Activated T-helper 9 cell treated with anti-CD3 and anti-CD28 coated beads, Interleukin-2, amount 50 U/mL, for 16 hours (primary cell): ENCODE results near the gene SETD1A.
"Not testable (repeated sequence)": the region's sequence is repeated elsewhere in the genome, so short reads cannot be mapped to it uniquely, and the experiment has no call there.

Source experiments
- DNase-seq: peaks from one replicate; pipeline ENCODE4 v3.0.0-alpha.2; 2020; ENCODE audit warnings: low read depth

SETD1A gene

DNA sequence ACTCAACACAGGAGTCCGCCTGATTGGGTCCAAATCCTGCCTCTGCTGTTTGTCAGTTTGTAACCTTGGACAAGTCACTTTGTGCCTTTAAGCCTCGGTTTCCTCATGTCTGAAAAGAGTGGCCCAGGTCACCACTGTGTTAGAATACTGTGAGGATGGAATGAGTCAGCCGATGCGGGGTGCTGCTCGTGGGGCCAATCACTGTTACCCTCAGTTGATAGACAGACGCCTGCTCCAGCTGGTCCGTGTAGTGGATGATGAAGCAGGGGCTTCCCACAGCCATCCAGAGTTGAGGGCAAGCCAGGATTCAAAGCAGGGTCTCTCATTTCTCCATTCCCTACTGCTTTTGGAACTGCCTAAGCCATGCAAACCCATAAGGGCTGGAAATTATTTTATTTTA, 28.4 kb upstream of the SETD1A start:
- no peak for DNase-seq

DNA sequence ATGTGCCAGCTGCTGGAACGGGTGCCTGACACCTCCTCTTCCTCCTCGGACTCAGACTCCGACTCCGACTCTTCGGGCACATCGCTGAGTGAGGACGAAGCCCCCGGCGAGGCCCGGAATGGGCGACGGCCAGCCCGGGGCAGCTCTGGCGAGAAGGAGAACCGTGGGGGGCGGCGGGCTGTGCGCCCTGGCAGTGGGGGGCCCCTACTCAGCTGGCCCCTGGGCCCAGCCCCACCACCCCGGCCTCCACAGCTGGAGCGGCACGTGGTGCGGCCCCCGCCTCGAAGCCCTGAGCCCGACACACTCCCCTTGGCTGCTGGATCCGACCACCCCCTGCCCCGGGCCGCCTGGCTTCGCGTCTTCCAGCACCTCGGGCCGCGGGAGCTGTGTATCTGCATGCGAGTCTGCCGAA, 27.4 kb upstream of the SETD1A start:
- DNase-seq, result no peak

DNA sequence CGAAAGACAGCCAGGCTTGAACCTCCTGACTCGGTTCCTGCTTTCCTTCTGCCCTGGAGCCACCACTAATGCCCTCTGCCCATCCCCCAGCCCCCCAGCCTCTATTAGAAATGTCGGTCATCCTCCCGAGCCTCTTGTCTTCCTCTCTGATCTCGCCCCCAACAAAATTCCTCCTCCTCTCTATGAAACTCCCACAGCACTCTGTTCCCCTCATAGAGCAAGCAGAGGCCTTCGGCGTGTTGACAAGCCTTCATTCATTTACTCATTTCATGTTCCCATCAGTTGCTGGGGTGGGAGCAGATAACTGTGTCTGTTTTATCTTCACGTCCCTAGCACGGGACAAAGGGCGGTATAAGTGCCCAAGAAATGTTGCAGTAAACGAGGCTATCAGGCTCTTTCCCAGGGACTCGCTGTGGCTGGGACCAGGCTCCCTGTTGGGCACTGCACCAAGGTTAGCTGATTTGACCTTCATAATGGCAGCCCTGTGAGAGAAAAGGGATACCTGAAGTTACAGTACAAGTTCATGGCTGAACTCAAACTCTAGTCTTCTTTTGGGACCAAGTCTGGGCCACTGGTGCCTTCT, 26.4 kb upstream of the SETD1A start:
- DNase-seq, result no peak

DNA sequence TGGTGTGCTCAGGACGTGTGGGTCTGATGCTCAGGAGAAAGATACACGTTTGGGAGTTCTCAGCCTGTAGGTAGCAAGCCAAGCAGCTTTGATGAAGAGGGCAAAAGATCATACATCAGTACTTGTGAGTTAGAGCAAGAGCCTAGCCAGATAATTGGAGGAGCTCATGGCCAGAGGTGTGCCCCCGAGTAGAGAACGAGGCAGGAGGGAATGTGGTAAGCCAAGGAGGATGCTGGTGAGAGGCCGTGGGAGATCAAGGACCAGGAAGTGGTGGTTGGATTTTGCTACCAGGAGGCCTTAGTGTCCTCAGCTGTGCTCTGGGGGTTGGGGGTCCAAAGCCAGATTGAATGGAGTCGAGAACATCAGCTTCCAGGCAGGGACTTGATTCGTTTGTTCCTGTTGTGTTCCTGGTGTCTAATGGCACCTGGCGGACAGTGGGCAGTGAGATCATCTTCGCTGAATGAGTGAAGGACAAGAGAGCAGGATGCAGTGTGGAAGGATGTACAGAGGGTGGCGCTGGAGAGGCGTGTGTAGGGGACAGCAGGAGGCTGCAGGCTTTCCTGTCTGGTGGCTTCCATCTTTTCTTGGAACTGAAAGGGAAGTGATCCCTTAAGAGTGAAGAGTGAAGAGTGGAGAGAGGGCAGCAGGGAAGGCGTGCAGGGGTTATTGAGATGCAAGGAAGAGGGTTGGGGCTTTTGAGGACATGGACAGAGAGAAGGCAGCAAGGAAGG, 22.6 kb upstream of the SETD1A start:
- no peak for DNase-seq

DNA sequence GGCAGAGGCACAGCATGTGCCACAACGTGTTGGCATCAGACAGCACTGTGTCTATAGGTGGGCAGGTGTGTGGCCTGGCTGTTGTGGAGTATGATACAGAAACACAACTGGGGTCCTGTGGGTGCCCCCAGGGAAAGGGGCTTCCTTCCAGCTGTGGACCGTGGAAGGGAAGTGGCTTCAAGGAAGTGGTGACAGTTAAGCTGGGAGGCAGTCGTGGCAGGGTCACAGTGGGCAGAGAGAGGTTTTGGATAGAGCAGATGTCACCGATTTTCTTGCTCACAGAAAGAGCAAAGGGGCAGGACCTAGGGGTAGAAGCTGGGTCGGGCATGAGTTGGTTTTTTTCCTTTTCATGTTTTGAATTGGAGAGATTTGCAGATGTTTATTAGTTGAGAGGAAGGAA, 19.9 kb upstream of the SETD1A start:
- DNase-seq, result no peak

DNA sequence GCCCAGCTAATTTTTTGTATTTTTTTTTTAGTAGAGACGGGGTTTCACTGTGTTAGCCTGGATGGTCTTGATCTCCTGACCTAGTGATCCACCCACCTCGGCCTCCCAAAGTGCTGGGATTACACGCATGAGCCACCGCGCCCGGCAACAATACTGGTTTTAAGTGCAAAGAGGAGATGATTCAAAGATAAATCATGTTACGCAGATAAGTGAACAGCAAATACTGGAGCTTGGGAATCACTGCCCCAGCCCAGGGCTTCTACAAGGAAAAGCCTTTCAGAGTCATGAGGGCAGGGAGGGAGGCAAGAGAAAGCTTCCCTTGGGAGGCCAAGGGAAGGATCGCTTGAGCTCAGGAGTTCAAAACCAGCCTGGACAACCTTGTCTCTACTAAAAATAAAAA, 18.0 kb upstream of the SETD1A start:
- DNase-seq, result not testable (repeated sequence)

DNA sequence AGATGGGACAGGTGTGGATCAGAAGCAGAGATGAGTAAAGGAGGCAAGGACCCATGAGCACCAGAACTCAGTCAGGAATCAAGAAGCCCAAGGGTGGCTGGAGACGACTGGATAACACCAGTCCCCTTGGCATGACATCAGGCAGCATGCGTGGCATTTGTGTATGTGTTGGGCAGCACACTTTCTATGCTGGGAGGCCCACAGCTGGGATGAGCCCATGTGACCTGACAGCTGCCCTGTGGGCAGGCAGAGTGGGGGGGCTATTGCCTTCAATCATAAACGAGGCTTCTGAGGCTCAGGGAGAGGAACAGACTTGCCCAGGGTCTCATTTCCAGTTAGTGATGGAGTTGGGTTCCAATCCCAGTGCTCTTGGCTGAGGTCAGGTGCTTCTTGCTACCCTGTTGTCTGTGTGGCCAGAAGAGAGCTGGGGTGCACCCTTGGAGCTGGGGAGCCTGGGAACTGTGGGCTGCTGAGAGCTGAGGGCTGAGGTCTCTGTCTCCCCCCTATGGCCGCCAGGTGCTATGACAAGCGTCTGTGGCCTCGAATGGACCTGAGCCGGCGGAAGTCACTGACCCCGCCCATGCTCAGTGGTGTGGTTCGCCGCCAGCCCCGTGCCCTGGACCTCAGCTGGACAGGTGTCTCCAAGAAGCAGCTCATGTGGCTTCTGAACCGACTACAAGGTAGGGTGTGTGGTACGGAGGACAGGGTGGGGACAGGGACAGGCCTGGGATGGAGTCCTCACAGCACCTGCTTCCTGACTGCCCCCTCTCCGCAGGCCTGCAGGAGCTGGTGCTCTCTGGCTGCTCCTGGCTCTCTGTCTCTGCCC, 15.7 kb upstream of the SETD1A start:
- no peak for DNase-seq

DNA sequence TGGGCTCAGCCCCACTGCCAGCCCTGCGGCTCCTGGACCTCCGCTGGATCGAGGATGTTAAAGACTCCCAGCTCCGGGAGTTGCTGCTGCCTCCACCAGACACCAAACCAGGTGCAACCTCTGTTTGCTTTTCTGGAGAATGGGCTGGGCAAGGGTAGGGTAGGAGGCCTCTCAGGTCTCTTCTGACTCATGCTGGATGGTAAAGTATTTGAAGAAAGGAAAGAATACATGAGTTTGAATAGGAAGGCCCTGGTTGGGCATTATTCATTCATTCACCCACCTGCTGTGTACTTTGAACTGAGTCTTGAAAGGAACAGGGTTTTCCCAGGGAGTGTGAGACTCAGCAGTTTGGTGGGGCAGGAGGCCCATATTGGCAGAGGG, 15.1 kb upstream of the SETD1A start:
- DNase-seq, result no peak

DNA sequence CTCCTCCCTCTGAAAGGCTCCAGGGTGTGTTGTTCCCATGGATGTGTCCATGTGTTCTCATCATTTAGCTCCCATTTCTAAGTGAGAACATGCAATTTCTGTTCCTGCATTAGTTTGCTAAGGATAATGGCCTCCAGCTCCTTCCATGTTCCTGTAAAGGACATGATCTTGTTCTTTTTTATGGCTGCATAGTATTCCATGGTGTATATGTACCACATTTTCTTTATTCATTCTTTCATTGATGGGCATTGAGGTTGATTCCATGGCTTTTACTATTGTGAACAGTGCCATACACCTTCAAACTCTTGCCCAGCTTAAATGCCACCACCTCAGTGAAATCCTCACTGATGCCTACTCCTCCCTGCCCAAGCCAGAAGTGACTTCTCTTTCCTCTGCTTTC, 13.2 kb upstream of the SETD1A start:
- no peak for DNase-seq

DNA sequence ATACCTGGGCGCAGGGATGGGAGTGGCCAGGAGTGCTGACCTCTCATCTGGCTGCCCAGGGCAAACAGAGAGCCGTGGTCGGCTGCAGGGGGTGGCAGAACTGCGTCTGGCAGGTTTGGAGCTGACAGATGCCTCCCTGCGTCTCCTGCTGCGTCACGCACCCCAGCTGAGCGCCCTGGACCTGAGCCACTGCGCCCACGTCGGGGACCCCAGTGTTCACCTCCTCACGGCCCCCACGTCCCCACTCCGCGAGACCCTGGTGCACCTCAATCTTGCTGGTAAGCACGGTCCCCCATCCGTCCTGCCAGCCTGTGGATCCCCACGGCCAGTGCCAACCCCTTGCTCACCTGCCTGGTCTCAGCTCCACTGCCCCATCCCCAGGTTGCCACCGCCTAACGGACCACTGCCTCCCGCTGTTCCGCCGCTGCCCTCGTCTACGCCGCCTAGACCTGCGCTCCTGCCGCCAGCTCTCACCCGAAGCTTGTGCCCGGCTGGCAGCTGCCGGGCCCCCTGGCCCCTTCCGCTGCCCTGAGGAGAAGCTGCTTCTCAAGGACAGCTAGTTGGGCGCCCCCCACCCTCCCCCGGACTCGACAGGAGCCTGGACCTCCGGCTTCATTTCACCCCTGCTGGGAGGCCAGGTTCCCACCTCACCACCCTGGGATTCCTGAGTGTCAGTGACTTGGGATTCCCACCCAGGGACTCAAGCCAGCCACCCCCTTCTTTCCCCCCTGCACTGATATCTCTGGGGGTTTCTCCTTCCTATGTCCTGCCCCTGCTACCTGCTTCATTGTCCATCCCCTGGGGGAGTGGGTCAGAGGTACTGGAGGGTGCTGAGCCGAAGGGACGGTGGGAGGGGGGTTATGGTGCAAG, 10.6 kb upstream of the SETD1A start:
- no peak for DNase-seq

DNA sequence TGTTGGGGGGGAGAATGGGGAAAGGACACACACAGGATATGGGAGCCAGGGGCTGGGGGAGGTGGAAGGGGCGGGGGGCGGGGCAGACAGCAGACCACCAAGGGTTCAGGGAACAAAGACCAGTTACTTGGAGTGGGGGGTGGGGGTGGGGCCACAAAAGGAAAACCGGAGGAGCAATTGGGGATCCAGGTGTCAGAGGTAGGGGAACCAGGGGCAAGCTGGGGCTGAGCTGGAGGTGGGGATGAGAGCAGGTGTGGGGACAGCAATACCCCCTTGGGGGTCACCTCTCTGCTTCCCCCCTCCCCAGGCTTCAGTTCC, 10.1 kb upstream of the SETD1A start:
- DNase-seq, result no peak

DNA sequence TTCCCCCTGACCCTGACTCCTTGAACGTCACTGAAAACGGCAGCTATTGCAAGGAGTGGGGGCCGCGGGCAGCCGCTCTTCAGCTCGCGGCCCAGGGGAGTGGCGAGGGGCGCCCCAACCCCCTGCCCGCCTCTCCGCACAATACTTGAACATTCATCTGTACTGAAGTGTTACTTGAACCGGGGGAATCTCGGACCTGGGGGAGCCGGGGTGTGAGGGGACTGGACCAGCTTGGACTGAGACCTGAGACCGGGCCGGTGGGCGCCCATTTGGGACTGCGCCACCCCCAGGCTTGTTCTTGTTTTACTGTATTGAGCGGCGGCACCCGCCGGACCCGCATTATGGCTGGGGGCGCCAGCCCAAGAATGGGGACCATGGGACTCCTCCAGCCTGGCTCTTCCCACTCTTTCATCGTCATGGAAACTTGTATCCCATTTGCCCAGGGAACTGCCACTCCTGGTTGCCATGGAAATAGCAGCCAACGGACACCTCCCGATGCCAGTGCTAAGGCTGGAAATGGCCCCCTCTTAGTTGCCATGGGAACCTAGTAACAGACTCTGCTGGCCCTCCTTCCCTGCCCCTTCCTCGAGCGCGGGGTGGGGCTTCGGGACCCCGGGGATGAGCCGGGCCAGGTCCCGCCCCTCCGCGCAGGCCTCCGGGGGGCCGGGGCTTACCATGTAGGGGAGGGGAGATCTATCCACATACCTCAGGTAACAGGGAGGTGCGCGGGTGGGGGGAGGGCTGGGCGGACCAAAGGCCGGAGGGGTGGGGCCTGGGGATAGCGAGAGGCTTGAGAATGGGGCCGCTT, 9.5 kb upstream of the SETD1A start:
- no peak for DNase-seq

DNA sequence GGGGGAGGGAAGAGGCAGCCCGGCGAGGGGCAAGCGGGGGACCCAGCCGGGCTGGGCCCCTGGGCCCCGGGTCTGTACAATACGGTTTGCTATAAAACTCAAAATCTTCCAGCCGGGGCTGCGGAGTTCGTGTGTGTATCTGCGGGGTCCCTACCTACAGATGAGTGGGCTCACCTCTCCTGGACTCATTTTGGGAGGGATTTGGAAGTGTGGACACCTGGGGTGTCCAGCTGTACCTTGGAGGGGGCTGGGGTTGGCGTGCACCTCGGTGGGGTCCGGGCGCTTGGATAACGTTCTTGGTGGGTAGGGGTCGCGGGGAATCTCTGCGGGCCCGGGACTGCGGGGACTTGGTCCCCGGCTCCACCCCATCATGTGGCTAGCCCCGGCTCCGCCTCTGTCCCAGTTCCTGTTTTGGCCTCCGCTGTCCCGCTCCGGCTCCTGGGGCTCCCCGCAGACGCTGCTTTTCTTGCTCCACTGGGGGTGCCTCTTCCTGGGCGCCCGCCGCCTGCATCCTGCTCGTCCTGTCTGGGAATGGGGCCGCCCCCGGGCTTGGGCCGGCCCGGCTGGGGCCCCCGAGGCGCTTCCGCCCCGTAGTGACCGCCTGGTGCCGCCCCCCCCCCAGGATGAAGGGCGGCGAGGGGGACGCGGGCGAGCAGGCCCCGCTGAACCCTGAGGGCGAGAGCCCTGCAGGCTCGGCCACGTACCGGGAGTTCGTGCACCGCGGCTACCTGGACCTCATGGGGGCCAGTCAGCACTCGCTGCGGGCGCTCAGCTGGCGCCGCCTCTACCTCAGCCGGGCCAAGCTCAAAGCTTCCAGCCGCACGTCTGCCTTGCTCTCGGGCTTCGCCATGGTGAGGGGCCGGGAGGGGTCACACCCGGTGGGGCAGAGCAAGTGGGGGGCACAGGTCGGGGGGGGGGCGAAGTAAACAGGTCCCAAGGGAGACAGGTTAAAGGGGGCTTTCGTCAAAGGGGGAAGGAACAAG, 8.6 kb upstream of the SETD1A start, which contains the start of gene ORAI3:
Gene ORAI3, plus strand, starts transcription at position 402 of the 983 bp plus-strand sequence. Its CDS starts 222 bp downstream, at position 624.
- no peak for DNase-seq

DNA sequence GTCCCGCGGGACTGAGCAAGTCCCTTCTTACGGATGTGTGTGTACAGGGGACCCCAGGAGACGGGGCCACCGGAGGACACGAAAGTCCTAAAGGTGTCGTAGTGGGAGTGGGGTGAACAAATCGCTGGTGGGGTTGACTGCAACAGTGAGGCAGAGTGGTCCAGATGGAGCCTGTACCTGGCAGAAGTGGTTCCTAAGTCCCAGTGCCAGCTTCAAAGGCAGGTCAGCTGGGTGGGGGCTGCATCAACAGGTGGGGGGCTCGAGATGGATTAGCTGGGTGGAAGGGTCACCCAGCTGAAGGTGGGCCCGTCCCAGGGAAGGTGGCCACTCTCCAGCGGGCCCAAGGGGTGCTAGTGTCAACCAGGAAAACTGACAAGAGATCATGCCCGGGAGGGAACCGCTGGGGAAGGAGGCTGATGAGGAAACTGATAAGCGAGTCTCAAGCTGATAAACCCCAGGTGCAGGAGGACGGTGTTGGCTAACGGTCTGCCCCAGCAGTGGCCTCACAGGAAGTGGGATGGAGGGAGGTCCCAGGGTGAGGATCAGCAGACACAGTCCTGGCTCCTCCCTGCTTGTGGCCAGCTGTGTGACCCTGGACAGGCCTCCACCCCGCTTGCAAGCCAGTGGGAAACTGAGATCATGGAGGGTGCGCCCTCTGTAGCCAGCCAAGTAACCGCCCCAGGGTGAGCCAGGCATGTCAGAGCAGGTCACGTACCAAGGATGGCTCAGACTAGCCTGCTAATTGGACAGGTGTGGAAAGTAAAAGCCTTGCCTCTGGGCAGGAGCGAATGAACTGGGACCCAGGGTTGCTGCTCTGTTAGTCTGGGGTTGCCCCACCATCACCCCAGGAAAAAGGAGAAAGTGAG, 7.7 kb upstream of the SETD1A start:
- DNase-seq, result no peak

DNA sequence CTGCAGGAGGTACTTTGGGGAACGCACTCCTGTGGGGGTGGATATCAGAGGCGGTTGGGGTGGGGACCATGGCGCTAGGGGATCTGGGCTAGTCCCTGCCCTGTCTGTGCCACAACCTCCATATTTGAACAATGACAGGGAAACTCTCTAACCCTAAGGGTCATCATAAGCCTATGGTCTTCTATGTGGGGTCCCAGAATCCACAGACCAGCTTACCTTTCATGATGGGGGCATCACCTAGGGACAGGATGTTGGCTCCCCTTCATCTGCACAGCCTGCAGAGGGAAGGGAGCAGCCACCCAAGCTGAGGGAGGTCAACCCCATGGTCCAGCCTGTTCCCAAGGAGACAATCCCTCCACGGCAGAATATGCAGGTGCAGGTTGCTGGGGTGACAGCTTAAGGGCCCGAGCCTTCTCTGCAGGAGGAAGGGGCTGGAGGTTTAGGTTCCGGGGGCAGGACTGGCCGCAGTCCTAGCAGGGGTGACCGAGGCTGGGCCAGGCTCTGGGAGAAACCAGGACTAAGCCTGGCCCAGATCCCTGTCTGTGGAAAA, 7.0 kb upstream of the SETD1A start:
- no peak for DNase-seq

DNA sequence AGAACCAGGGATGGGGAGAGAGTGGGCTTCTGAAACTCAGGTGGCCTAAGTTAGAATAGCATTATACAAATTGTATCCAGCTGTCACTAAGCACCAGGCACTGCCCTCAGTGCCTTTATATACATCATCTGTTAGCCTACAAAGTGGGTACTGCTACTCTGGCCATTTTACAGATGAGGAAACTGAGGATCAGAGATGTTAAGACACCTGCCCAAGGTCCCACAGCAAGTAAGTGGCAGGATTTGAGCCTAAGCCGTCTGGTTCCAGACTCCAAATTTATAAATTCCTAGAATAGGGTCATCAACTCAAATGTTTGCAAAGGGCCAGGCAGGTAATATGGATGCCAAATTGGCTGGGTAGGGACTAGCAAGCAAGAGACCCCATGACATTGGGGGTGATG, 6.4 kb upstream of the SETD1A start:
- no peak for DNase-seq

DNA sequence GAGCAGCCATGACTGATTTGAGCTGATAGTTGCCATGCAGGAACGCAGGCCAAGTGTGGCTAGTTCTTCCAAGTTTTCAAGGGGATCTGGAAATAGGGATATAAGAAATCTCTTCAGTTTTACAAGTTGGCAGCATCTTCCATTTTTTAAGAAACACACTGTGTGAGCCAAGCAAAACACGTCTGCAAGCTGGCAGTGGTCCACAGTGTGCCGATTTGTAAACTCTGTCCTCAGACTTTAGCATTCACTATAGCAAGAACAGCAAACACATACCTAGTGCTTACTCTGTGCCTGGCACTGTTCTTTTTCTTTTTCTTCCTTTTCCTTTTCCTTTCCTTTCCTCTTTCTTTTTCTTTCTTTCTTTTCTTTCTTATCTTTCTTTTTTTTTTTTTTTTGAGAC, 5.8 kb upstream of the SETD1A start:
- DNase-seq, result no peak

DNA sequence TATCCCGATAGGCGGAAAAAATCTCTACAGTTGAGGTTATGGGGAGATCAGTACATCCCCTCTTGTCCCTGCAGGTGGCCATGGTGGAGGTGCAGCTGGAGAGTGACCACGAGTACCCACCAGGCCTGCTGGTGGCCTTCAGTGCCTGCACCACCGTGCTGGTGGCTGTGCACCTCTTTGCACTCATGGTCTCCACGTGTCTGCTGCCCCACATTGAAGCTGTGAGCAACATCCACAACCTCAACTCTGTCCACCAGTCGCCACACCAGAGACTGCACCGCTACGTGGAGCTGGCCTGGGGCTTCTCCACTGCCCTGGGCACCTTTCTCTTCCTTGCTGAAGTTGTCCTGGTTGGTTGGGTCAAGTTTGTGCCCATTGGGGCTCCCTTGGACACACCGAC, 4.4 kb upstream of the SETD1A start:
- DNase-seq, result no peak
